GM19467 (cell line): ENCODE measurements around the gene MGRN1.

Source experiments
- ATAC-seq: cut with Tn5 transposase; IDR thresholded peaks from one replicate; pipeline ENCODE4 v1.9.1; 2021; ENCODE audit warnings: mild to moderate bottlenecking, moderate library complexity; ENCODE audit not compliant: unreplicated experiment

Gene MGRN1

DNA sequence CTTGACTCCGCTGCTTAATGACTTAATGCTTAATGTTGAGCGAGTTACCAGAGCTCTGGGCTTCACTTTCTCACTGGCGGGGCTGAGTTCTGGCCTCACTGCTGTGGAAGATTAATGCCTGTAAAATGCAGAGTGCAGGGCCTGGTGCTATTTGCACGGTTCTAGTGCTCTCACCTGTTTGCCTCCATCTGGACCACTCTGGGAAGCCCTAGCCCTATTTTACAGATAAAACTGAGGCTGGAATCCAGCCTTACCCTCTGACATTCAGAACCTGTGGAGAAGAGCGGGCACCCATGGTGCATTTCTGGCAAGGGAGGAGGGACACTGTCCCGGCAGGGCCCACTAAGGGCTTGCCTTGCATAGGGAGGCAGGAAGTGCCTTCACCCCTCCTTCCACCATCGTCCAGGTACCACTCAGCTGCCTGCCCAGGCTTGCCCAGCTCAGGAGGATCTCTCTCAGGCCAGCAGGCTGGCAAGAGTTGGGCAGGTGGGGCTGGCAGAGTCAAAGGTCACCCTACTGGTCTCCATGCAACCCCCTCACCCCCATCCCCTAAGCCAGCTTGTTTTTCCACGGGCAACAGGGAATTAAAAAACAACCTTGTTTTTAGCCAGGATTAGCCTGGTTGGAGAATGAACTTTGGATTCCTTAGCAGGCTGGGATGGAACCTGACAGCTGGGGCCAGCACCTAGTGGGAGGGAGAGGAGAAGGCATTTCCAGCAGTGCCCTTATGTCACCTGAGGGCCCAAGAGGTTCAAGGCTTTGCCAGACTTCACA, 5.8 kb upstream of the MGRN1 start:
- ATAC-seq = no peak

GRCh38 chr16:4623593-4623992, 1.0 kb upstream of the MGRN1 start:
- no peak for ATAC-seq

DNA sequence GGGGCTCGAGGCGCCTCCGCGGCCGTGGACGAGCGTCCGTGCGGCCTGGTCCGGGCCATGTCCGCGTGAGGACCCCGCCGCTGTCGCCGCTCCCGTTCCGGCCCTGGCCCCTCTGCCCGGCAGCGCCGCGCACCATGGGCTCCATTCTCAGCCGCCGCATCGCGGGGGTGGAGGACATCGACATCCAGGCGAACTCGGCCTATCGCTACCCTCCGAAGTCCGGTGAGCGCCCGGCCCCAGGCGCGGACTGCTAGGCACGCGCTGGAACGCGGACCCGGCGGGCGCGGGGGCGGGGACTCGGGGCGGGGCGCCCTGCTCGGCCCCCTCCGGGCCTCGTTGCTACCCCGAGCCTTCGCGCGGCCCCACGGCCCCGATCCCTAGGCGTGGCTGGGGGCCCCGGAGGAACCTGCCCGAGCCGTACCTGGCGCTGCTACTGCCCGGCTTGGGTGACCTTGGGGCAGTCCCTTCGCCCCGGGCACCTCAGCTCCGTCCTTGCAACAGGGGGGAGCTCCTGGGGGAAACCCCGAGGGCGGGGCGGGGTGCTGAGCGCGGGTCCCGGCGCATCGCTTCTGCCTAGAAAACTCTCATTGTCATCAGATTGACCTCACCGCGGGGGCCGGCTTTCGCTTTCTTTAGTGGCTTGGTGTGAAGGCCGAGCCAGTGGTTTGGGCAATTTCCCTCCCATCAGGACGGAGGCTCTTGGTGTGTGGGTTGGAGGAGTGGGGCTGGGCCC, 367 bp downstream of the MGRN1 start:
- peak; percentile 47 for ATAC-seq

DNA sequence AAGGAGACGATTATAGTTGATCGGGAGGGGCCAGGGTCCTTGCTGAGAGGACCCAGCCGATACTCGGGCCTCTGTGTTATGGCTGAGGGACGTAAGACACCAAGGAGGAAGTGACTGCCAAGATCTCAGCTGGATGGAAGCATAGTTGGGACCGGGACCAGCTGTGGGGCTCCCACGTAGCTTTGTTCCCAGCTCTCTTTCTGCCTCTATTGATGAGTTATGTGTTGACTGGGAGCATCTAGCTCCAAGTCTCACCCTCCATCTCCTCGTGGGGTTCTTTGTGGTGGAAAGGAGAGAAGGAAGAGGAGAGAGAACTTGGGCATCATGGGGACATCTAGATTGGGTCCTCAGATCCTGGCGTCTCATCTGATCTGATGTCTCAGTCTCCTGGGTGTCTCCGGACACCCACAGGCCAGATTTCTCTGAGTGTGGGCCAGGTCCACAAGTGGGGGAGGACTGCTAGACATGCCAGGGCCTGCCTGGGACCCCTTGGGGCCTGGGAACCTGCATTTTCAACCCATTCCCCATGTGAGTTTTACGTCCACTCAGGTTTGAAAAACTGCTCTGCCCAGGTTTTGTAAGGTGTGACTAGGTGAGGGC, 1.0 kb downstream of the MGRN1 start:
- no peak for ATAC-seq

- no peak for ATAC-seq
Measured at GRCh38 chr16:4626396-4626795, 1.8 kb downstream of the MGRN1 start.

DNA sequence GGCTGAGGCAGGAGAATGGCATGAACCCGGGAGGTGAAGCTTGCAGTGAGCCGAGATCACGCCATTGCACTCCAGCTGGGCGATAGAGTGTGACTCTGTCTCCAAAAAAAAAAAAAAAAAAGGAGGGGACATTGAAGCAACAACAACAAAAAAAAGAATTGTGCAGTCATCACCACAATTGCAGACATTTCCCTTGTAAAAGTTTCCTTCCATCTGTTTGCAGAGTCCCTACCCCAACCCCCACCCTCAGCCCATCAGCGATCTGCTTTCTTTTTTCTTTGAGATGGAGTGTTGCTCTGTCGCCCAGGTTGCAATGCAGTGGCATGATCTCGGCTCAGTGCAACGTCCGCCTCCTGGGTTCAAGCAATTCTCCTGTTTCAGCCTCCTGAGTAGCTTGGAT, 3.7 kb downstream of the MGRN1 start:
- no peak for ATAC-seq

DNA sequence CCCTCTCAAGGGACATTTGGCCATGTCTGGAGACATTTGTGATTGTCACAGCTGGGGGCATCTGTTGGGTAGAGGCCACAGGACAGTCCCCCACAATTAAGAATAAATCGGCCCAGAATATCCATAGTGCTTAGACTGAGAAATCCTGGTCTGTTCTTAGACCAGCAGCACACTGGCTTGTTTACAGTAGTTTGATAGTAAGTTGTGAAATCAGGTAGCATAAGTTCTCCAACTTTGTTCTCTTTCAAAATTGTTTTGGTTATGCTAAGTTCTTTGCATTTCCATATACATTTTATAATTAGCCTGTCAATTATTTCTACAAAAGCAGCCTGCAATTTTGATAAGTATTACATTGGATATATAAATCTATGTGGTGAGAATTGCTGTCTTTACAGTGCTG, 6.8 kb downstream of the MGRN1 start:
- ATAC-seq = no peak

GRCh38 chr16:4633910-4634635, 9.4 kb downstream of the MGRN1 start:
- no peak for ATAC-seq

- ATAC-seq = no peak
Measured at GRCh38 chr16:4634768-4635167, 10.1 kb downstream of the MGRN1 start.

- ATAC-seq = no peak
Measured at GRCh38 chr16:4636196-4636595, 11.6 kb downstream of the MGRN1 start.

DNA sequence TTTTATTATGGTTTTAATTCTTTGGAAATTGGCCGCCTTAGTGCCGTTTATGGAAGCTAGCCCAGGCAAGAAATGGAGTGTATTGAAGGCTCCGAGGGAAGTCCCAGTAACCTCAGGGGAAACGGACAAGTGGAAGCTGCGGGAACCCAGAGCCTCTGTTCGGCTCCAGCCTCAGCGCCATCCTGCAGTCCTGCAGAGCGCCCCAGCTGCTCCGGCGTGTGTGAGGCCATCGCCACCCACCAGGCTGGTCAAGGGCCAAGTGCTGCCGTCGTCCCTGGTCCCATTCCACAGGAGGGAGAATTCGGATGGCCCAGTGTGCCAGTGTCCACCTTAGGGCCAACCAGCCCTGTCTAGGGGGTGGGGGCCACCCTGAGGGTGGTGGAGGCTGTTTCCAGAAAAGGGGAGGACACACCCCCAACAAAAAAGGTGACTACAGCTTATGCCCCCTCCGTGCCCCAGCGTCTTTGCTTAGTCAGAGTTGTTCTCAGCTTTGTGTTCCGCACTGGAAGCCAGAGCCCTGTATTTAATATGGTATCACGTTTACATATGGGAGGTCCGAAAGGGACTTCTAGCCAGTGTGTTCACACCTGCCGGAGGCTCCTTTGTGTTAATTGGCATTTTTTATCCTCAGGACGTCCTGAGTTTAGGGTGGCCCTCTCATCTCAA, 13.0 kb downstream of the MGRN1 start:
- no peak for ATAC-seq

GRCh38 chr16:4639899-4640509, 15.4 kb downstream of the MGRN1 start:
- no peak for ATAC-seq

- ATAC-seq = no peak
Measured at GRCh38 chr16:4640572-4641305, 16.1 kb downstream of the MGRN1 start.

- ATAC-seq = no peak
Measured at GRCh38 chr16:4641306-4641687, 16.7 kb downstream of the MGRN1 start.

DNA sequence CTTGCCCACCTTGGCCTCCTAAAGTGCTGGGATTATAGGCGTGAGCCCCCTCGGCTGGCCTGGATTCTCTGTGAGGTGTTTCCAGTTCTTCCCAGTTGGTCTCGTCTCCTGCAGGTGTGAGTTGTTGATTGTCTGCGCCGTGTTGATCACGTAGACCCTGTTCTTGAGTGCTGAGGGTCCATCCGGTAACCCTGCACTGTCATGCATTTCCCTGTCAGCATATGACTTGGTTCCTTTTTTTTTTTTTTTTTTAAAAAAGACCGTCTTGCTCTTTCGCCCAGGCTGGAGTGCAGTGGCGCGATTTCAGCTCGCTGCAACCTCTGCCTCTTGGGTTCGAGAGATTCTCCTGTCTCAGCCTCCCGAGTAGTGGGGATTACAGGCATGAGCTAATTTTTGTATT, 17.3 kb downstream of the MGRN1 start:
- no peak for ATAC-seq

DNA sequence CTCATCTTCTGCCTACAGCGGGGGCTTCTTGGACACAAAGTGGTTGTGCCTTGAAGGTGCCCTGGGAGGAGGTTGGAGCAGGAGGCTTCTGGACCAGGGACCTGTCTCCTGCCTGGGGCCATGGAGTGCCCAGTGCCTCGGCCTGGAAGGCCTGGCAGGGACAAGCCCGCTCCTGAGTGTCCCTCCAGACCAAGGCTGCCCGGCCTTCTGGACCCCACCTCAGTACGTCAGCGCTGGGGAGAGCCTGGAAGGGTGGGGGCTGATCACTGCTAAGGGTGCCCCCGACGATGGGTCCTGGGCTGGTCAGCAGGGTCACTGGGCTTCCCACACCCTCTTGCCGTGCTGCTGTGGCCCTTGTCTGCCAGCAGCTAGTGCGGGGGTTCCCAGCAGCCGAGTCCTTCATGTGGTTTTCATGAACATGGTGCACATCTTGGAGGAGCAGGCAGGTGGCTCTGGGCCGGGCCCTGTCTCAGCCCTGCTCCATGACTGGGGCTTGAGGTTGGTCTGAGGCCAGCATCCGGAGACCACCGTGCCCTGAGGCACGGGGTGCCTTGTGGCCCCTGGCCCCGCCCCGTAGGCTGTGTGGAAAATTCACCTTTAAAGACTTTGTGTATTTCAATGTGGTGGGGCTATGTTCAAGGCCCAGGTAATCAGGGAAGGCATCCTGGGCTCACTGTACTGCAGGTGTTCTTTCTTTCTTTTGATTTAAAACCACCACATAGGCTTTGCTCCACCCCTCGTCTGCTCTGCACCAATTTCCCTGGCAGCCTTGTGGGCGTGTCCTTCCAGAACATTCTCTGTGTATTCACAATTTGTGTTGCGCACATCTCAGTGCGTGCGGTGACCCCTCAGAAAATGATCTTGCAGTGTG, 22.4 kb downstream of the MGRN1 start:
- ATAC-seq = no peak

GRCh38 chr16:4647644-4647980, 23.0 kb downstream of the MGRN1 start:
- no peak for ATAC-seq

- no peak for ATAC-seq
Measured at GRCh38 chr16:4648917-4649316, 24.3 kb downstream of the MGRN1 start.
